Measurements from ENCODE around the gene FGFBP3. TPM values are rescaled to one million over a fixed set of nuclear protein-coding genes. Genes with fewer than 3 reads are reported as not detected.

Gene FGFBP3
- total RNA-seq, 4 donors from 2014 or later, result 0.96 to 2.6 (median 2.0) TPM

GRCh38 chr10:91879515-91880170 is 29.6 kb downstream of the FGFBP3 start:
- 50 to 51% methylated on average over 7 of the region's 7 CpGs for WGBS, 2 donors
- Histone ChIP-seq H3K27me3 (no peaks in the 10 kb centered on the region), H3K36me3 (no peaks in the 10 kb centered on the region), H3K4me3 (replicated peaks in 1 of 3) (no peak overlapping the region), H3K27ac (no peak overlapping the region), H3K9me3 (no peaks in the 10 kb centered on the region), H3K4me1 (peaks cover 6 to 16% of the 10 kb centered on the region in 2 donors)
- intact Hi-C loops (cut with DNase I), result no loop called here
- no peak for TF ChIP-seq POLR2A (IDR thresholded peaks at IDR 0.05)
- TF ChIP-seq CTCF (IDR thresholded peaks at IDR 0.05), result no peak
- no peak for DNase-seq

GRCh38 chr10:91875779-91876178 is 33.5 kb downstream of the FGFBP3 start:
- intact Hi-C loops (cut with DNase I), result no loop called here
- no peak for TF ChIP-seq CTCF (IDR thresholded peaks at IDR 0.05)
- no peak for TF ChIP-seq POLR2A (IDR thresholded peaks at IDR 0.05)
- WGBS, 2 donors, result 76 to 89% methylated on average over 1 of the region's 1 CpG

GRCh38 chr10:91875156-91875555 is 34.1 kb downstream of the FGFBP3 start:
- 92 to 93% methylated on average over 2 of the region's 2 CpGs for WGBS, 2 donors
- Histone ChIP-seq H3K27me3 (no peaks in the 10 kb centered on the region), H3K9me3 (no peaks in the 10 kb centered on the region), H3K27ac (no peak overlapping the region), H3K36me3 (no peaks in the 10 kb centered on the region), H3K4me3 (replicated peaks in 1 of 3) (no peak overlapping the region), H3K4me1 (no peaks in the 10 kb centered on the region)
- DNase-seq, result no peak
- intact Hi-C loops (cut with DNase I), result no loop called here
- TF ChIP-seq CTCF (IDR thresholded peaks at IDR 0.05) (no peak), POLR2A (IDR thresholded peaks at IDR 0.05) (no peak)

More at GRCh38 chr10:91875779-91876178, 33.5 kb downstream of the FGFBP3 start:
- Histone ChIP-seq H3K36me3 (no peaks in the 10 kb centered on the region), H3K4me3 (replicated peaks in 1 of 3) (no peak overlapping the region), H3K9me3 (no peaks in the 10 kb centered on the region), H3K27me3 (no peaks in the 10 kb centered on the region), H3K27ac (no peak overlapping the region), H3K4me1 (no peaks in the 10 kb centered on the region)
- DNase-seq, result no peak

- Histone ChIP-seq H3K4me1 (no peaks in the 10 kb centered on the region), H3K4me3 (replicated peaks in 1 of 3) (no peak overlapping the region), H3K27me3 (no peaks in the 10 kb centered on the region), H3K36me3 (peaks cover 15 to 20% of the 10 kb centered on the region in 2 donors), H3K27ac (no peak overlapping the region), H3K9me3 (no peaks in the 10 kb centered on the region)
- intact Hi-C loops (cut with DNase I), result no loop called here
- WGBS, 2 donors, result 84 to 89% methylated on average over 2 of the region's 2 CpGs
- DNase-seq, result no peak
- TF ChIP-seq POLR2A (IDR thresholded peaks at IDR 0.05) (no peak), CTCF (IDR thresholded peaks at IDR 0.05) (no peak)
Measured at GRCh38 chr10:91865562-91866081, 43.7 kb downstream of the FGFBP3 start.

- intact Hi-C loops (cut with DNase I), result no loop called here
- Histone ChIP-seq H3K36me3 (peaks cover 23 to 28% of the 10 kb centered on the region in 2 donors), H3K4me3 (replicated peaks in 1 of 3) (no peak overlapping the region), H3K4me1 (no peaks in the 10 kb centered on the region), H3K9me3 (no peaks in the 10 kb centered on the region), H3K27me3 (no peaks in the 10 kb centered on the region), H3K27ac (no peak overlapping the region)
- TF ChIP-seq POLR2A (IDR thresholded peaks at IDR 0.05) (no peak), CTCF (IDR thresholded peaks at IDR 0.05) (no peak)
- no peak for DNase-seq
- WGBS, 2 donors, result 84 to 86% methylated on average over 2 of the region's 2 CpGs
Measured at GRCh38 chr10:91864744-91865143, 44.5 kb downstream of the FGFBP3 start.

Data from thyroid gland (tissue), 4 donors.